8988T (cell line): Measurements from ENCODE around the gene GMPR.
"Not testable (repeated sequence)": the region's sequence is repeated elsewhere in the genome, so short reads cannot be mapped to it uniquely, and the experiment has no call there.

Experiments
- DNase-seq: peaks from one replicate; pipeline ENCODE4 v3.0.0; 2011

GMPR gene

DNA sequence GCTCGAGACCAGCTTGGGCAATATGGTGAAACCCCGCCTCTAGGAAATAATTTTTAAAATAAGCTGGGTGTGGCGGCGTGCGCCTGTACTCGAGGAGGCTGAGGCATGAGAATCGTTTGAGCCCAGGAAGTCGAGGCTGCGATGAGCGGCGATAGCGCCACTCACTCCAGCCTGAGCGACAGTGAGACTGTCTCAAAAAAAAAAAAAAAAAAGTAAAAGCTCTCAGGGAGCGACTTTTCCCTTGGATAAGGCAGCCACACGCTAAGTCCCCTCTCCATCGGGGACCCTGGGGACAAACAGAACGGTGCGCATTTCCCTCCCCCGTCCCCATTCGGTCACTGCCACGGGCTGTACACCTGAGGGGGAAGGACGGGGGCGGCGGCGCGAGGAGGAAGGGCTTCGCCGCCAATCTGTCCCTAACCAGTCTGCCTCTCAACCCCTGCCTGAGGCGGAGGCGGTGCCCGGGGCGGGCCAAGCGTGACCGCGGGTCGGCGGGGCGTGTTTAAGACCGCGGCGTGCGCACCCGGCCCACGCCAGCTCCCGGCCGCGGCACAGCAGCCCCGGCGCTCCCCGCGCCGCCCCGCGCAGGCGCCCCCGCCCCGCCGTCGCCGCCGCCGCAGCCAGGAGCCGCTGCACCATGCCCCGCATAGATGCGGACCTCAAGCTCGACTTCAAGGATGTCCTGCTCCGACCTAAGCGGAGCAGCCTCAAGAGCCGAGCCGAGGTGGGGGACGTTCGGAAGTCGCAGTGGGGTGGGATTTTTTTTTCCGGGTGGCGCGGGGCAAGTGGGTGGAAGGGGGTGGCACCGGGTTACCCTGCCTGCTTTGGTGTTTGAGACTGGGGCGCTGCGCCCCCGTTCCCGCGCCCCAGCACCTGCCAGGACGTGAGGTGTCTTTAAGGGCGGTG lies at the start of gene GMPR:
TSS of gene GMPR (plus strand) at position 531 of the 906 bp plus-strand sequence. CDS start at position 638, 107 bp downstream.
- DNase-seq: peak; percentile 52

DNA sequence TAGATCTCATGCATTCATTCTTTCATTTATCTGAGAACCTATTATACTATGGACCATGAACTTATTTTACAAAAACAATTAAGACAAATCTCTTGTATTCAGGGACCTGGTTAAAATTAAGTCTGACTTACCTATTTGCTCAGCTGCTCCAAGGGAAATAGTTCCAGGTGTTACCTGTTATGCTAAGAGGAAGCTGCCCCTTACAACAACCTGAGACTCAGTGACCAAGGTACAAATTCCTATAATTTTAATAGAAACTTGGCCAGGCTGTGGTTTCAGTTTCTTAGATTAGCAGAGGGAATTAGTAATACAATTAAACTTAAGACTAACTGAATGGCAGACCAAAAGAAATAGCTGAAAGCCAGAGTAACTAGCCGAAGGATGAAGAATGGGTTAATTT lies 48.2 kb upstream of the GMPR start:
- no peak for DNase-seq

DNA sequence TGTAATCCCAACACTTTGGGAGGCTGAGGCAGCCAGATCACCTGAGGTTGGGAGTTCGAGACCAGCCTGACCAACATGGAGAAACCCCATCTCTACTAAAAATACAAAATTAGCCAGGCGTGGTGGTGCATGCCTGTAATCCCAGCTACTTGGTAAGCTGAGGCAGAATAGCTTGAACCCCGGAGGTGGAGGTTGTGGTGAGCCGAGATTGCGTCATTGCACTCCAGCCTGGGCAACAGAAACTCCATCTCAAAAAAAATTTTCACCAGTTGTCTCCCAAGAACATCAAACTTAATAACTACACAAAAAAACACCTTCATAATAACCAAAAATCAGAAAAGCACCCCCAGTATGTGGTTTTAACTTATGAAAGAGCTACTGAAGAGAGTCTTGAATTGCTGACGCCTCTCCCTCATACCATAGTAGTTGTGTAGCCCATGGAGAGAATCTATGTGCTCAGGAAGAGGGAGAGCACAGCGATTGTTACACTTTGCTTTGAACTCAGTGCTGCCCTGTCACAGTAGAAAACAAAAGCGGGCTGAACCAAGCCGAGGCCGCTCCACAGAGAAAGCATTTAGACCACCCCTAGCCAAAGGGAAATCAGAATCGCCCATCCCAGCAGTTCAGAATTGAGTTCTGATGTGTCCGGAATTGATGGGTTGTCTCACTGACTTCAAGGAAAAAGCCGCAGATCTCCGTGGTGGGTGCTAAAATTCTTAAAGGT lies 42.0 kb upstream of the GMPR start:
- no peak for DNase-seq

DNA sequence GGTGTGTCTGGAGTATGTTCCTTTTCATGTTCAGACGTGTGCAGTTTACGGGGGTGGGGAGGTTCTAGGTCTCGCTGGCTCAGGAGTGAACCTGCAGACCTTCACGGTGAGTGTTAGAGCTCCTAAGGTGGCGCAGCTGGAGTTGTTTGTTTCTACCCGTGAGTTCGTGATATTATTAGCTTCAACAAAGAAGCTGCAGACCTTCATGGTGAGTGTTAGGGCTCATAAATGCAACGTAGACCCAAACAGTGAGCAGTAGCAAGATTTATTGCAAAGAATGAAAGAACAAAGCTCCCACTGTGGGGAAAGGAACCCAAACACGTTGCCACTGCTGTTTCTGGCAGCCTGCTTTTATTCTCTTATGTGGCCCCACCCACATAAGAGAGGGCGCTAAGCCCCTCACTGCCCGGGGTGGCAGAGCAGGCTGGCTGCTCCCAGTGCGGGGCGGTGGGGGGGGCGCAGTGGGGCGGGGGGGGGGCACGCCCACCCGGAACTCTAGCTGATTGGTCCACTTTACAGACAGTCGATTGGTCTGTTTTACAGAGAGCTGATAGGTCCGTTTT lies 41.3 kb upstream of the GMPR start:
- DNase-seq: no peak

DNA sequence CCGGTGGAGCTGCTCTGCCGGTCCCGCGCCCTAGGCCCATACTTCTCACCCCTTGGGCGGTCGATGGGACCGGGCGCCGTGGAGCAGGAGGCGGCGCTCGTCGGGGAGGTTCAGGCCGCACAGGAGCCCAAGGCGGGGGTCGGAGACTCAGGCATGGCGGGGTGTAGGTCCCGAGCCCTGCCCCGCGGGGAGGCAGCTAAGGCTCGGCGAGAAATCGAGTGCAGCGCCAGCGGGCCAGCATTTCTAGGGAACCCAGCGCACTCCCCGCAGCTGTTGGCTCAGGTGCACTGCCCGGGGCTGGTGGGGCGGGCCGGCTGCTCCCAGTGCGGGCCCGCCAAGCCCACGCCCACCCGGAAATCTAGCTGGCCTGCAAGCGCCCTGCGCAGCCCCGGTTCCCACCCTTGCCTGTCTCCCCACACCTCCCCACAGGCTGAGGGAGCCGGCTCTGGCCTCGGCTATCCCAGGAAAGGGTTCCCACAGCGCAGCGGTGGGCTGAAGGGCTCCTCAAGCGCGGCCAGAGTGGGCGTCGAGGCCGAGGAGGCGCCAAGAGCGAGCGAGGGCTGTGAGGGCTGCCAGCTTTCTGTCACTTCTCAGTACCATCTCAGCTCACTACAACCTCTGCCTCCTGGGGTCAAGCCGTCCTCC lies 40.2 kb upstream of the GMPR start:
- DNase-seq: no peak

DNA sequence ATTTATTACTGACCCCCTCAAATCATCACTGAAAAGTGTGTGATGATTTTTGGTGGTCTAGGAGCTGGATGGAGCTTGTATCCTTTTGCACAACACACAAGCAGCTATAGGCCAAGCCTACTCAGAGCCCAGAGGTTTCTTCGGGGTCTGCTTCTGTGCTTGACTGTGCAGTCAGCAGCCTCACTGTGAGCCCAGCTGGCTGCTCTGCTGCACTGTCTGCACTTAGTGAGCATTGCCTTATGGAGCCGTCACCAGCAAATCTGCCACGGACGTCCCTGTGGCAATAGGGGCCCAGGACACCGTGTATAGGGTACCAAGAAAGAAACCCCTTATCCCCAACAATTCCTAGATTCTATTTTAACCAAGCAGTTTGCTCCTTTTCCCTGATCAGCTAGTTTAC lies 38.6 kb upstream of the GMPR start:
- DNase-seq: no peak

DNA sequence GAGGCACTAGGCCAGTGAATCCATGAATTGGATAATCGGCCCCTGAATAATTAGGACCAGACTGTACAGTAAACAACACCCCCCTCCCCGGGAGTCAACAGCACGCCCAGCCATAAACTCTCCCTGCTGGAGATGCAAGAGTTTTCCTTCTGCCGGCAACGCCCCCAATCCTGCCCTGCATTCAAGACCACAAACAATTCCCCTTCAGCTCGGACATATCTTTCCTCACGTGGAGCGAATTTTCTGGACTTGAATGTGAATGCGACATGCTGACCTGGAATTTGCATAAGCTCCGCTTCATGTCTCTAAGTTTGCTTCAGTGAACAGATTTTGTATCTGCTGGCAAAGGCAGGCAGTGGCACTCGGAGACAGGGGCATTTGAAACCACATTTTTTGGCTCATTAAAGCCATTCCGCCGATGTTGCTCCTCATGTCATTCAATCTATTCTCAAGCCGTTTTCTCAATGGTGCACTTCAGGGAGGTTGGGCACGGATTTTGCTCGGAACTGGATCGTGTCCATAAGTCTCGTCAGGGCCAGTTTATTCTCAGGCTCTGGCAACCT lies 38.0 kb upstream of the GMPR start:
- DNase-seq: no peak

DNA sequence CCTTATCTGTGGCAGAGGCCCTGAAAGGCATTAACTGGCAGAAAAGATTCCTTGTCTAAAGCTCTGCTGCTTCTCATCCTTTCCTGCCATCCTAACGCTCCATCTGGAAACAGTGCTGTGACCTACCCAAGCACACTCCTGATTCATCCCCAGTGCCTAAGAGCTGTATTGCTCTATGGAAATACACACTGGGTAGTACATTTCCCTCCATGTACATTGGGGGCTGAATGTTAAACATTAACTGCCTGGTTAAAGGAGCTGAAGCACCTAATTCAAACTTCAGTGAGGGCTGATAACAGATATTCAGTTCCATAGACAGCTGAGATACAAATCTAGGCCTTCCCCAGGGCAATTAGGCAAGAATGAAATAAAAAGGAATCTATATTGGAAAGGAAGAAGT lies 36.7 kb upstream of the GMPR start:
- no peak for DNase-seq

DNA sequence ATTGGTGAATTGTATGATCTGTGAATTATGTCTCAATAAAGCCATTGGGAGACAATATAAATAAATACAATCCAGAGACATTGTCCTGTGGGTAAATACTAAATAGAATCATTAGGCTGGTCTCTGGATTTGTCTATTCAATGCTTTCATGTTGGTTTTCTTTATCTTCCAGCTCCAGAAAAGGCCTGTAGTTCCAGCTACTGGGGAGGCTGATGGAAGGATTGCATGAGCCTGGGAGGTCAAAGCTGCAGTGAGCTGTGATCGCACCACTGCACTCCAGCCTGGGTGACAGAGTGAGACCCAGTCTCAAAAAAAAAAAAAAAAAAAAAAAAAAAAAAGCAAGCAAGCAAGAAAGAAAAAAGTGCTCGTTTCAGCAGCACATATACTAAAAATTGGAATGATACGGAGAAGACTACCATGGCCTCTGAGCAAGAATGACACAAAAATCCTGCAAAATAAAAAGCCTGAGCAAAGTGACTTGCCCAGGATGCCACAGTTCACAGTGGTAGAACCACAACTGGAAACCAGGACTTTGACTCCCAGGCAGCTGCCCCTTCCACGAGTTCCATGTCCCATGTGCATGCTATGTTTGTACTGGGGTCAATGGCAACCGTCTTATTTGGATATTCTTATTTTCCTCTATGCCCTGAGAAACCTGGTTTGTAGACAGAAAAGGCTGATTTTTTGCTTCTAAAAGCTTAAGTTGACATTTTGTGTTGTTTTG lies 33.6 kb upstream of the GMPR start:
- DNase-seq: no peak

DNA sequence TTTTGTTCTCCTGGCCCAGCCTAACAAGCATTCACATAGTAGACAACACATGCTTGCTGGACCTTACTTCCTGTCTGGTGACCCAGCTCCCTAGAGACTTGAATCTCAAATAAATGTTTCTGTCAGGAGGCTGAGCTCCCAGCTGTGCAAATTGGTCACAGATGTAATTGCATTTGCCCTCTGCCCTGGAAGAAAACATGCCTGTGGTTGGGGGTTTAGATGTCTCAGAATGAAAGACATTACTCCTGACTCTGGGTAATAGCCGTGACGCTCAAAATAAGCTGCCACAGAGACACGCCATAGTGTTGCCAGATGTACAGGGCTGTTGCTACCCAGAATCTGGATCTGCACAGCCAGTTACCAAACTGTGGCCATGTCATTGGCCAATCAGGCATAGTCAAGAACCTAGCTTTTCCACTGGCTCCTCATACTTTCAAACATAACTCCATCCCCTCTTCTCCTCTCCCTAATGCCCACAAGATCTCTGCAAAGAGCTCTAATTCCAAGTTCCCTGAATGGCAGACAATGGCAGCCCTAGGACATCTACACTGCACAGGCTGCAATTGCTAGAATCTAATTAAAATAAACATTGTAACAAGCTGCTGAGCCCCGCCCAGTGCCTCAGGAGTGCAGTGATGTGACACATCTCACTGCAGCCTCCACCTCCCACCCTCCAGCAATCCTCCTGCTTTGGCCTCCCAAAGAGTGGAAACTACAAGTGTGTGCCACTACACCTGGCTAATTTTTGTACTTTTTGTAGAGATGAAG lies 32.8 kb upstream of the GMPR start:
- DNase-seq: no peak

DNA sequence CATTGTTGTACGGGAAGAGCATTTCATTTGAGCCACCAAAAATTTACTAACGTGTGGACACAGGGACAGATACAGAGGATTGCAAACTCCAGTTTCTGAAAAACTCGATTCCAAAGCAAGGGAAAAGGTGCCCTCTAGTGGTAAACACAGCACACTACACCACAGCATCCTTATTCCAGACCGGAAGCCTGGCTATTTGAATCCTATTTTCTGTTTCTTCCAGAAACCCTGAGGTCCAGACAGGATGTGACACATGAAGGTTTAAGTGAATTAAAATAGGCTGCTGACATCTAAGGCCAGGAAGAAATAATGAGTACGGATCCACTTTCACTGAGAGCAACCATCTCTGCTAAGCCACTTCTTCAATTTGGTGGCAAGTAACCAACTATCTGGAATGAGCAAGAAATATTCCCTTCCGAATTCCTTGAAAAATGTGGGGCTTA lies 31.8 kb upstream of the GMPR start:
- peak; percentile 41 for DNase-seq

DNA sequence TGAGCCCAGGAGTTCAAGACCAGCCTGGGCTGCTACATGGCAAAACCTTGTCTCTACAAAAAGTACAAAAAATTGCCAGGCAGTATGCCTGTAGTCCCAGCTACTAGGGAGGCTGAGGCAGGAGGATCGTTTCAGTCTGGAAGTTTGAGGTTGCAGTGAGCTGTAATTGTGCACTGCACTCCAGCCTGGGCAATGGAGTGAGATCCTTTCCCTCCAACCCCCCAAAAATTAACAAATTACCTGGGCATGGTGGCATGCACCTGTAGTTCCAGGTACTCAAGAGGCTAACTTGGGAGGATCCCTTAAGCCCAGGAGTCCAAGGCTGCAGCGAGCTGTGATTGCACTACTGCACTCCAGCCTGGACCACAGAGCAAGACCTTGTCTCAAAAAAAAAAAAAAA lies 29.4 kb upstream of the GMPR start:
- no peak for DNase-seq

DNA sequence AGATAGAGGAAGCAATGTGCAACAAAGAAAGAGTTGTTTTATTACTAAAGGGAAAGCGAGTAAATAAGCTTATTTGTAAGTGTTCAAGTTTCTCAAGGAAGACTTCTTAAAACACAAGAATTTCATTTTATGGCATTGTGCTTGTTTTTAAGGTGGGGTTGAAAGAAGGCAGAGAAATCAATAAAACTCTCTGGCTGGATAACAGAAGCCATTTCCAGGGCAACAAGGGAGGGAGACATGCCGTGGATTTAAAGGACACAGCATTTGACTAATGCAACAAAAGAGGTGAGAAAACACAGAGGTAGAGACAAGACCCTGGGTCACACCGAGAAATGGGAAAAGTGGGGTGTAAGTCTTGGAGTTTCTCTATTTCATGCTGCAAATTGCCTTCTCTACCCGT lies 28.8 kb upstream of the GMPR start:
- DNase-seq: no peak

DNA sequence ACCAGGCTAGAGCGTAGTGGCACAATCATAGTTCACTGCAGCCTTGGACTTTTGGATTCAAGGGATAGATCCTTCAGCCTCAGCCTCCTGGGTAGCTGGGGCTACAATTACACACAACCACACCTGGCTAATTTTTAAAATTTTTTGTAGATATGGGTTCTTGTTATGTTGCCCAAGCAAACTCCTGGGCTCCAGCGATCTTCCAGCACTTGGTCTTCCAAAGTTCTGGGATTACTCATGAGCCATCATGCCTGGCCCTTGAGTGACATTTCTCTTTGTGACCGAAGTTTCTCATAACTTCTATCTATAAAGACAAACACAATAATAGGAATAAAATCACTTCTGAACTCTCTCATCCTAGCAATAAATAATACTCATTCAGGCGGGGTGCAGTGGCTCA lies 26.1 kb upstream of the GMPR start:
- no peak for DNase-seq

DNA sequence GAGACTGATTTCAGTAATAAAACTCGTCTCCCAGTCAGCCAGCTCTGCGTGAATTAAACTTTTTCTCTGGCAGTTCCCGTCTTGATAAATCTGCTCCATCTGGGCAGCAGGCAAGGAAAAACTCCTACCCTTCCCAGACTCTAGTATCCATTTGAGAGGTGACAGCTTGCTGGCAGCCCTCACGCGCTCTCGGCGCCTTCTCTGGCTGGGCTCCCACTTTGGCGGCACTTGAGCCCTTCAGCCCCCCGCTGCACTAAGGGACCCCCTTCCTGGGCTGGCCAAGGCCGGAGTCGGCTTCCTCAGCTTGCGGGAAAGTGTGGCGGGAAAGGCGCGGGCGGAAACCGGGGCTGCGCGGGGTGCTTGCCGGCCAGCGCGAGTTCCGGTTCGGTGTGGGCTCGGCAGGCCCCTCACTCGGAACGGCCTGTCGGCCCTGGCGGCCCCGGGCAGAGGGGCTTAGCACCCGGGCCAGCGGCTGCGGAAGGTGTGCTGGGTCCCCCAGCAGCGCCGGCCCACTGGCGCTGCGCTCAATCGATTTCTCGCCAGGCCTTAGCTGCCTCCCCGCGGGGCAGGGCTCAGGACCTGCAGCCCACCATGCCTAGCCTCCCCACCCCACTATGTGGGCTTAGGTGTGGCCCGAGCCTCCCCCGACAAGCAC lies 21.8 kb upstream of the GMPR start:
- DNase-seq: no peak

DNA sequence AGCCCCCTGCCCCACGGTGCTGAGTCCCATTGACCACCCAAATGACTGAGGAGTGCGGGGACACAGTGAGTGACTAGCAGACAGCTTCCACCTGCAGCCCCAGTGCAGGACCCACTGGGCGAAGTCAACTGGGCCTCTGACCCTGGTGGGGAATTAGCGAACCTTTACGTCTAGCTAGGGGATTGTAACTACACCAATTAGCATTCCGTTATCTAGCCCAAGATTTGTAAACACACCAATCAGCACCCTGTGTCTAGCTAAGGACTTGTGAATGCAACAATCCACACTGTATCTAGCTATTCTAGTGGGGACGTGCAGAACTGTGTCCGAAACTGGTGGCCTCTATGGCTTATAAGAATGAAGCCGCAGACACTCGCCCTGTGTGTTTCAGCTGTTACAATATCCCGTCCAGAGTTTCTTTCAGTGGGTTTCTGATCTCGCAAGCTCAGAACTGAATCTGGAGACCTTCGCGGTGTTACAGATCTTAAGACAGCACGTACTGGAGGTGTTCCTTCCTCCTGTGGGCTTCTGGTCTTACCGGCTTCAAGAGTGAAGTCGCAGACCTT lies 21.1 kb upstream of the GMPR start:
- no peak for DNase-seq

DNA sequence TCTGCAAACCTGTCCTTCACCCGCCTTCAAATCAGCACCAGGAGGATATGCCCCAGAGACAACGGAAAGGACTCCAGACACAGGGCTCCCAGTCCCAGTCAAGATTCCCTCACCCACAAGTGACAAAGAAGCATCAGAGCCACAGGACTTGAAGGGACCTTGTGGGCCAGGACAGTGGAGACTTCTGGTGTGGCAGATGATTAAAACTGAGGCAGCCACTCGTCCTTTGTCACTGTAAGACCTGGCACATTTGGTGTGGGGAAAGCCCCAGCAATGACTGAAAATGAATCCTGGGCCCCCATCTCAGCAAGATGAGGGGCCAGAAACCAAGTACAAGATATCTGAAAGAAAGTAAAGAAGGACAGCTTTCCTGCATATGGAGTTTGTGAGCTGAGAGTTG lies 15.6 kb upstream of the GMPR start:
- DNase-seq: no peak

DNA sequence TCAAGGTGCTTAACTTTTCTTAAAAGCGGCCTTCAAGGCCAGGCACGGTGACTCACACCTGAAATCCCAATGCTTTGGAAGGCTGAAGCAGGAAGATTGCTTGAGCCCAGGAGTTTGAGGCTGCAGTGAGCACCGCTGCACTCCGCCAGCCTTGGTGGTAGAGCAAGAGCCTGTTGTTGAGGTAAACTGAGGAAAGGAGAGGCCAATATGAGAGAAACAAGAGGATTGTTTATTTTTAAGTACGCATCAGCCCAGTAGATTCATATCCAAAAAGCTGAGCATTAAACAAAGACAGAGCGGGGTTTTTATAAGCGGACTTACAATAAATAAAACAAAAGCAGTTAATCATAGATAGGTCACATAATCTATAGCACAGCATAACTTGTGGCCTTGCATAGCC lies 15.0 kb upstream of the GMPR start:
- no peak for DNase-seq

DNA sequence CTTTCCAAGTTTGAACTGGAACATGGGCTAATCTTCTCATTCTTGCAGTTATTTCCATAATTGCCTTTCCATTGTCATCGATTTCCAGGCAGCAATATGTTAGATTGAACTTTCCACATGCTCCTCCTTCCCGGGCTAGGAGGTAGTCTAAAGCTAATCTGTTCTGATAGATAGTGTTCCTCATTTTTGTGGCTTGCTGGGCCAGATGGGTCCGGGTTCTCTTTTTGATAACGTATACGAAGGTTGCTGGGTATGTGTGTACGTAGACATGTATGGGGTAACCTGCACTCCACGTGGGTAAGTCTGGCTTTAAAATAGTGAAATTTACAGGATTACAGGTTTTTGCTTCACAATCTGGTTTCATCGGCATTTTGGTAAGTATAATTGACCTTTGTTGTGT lies 14.0 kb upstream of the GMPR start:
- no peak for DNase-seq

DNA sequence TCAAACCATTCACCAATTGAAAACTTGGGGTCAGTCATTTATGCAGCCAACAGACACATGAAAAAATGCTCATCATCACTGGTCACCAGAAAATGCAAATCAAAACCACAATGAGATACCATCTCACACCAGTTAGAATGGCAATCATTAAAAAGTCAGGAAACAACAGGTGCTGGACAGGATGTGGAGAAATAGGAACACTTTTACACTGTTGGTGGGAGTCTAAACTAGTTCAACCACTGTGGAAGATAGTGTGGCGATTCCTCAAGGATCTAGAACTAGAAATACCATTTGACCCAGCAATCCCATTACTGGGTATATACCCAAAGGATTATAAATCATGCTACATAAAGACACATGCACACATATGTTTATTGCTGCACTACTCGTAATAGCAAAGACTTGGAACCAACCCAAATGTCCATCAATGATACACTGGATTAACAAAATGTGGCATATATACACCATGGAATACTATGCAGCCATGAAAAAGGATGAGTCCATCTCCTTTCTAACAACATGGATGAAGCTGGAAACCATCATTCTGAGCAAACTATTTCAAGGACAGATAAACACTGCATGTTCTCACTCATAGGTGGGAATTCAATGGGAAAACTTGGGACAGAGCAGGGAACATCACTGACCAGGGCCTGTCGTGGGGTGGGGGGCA lies 13.2 kb upstream of the GMPR start:
- DNase-seq: not testable (repeated sequence)
